Right renal pelvis (tissue), 4 donors: ENCODE data around the gene CDC42EP2. TPM values are rescaled to one million over a fixed set of nuclear protein-coding genes. Genes with fewer than 3 reads are reported as not detected.

Experiments used
- DNase-seq, 4 donors: peaks; one replicate each; pipeline ENCODE4 v3.0.0-alpha.2; 2013; ENCODE audit warnings: low read depth in 4 of 4, low spot score in 3 of 4, missing footprints in 1 of 4
- polyA plus RNA-seq, 4 donors: library from polyadenylated mRNA; unstranded; fragments of 120-200 nt; gene quantifications; one replicate each; pipeline ENCODE4 v1.2.1, GENCODE V29; 2013; ENCODE audit not compliant: insufficient read length in 4 of 4

The CDC42EP2 gene
- polyA plus RNA-seq, 4 donors, result 8.7 to 12.7 (median 10.7) TPM

GRCh38 chr11:65355013-65355775 lies 40.5 kb downstream of the CDC42EP2 start:
- no peak for DNase-seq

GRCh38 chr11:65355776-65356393 lies 41.2 kb downstream of the CDC42EP2 start:
- DNase-seq, result no peak

GRCh38 chr11:65356394-65356972 lies 41.8 kb downstream of the CDC42EP2 start:
- DNase-seq, result no peak

- no peak for DNase-seq
These were observed 43.2 kb downstream of the CDC42EP2 start for GRCh38 chr11:65357856-65358356.

- no peak for DNase-seq
These were observed 47.8 kb downstream of the CDC42EP2 start for GRCh38 chr11:65362320-65362931.

GRCh38 chr11:65362966-65363365 lies 48.3 kb downstream of the CDC42EP2 start:
- no peak for DNase-seq

- DNase-seq, result no peak
These were observed 49.1 kb downstream of the CDC42EP2 start for GRCh38 chr11:65363770-65364169.

GRCh38 chr11:65366340-65366773 lies 51.7 kb downstream of the CDC42EP2 start:
- no peak for DNase-seq

GRCh38 chr11:65370659-65371049 lies 56.0 kb downstream of the CDC42EP2 start:
- DNase-seq, result no peak

Other genes starting within 250 kb of the CDC42EP2 start
- 10 to 100 TPM; 15.6 to 21.7 (median 18.7) TPM for gene CDCA5, start 230.8 kb upstream of the CDC42EP2 start, polyA plus RNA-seq
- 10 to 100 TPM; 31.8 to 38.9 (median 32.7) TPM for gene ZFPL1, start 230.6 kb upstream of the CDC42EP2 start, polyA plus RNA-seq
- 100 to 1,000 TPM in 1 of 4 donors, 10 to 100 TPM in 3; 90.9 to 148 (median 99.2) TPM for gene VPS51, start 218.7 kb upstream of the CDC42EP2 start, polyA plus RNA-seq
- 10 to 100 TPM; 77.6 to 95.7 (median 87.9) TPM for gene TM7SF2, start 203.0 kb upstream of the CDC42EP2 start, polyA plus RNA-seq
- 10 to 100 TPM in 1 of 4 donors, 1 to 10 TPM in 3; 6.5 to 11.4 (median 6.9) TPM for gene ZNHIT2, start 197.2 kb upstream of the CDC42EP2 start, polyA plus RNA-seq
- gene FAU, start 192.7 kb upstream of the CDC42EP2 start, polyA plus RNA-seq, result 100 to 1,000 TPM; 558 to 873 (median 611) TPM
- 10 to 100 TPM; 61.8 to 66.5 (median 64.0) TPM for gene MRPL49, start 192.5 kb upstream of the CDC42EP2 start, polyA plus RNA-seq
- gene SYVN1, start 180.3 kb upstream of the CDC42EP2 start, polyA plus RNA-seq, result 10 to 100 TPM; 47.0 to 54.9 (median 51.0) TPM
- gene SPDYC, start 144.6 kb upstream of the CDC42EP2 start, polyA plus RNA-seq, result under 1 TPM in 2 of 4 donors, not detected in 2; 0.15 to 0.17 TPM
- 100 to 1,000 TPM in 2 of 4 donors, 10 to 100 TPM in 2; 84.3 to 109 (median 97.7) TPM for gene CAPN1, start 132.9 kb upstream of the CDC42EP2 start, polyA plus RNA-seq
- gene POLA2, start 52.9 kb upstream of the CDC42EP2 start, polyA plus RNA-seq, result 10 to 100 TPM; 24.4 to 26.8 (median 26.0) TPM
- gene DPF2, start 19.0 kb downstream of the CDC42EP2 start, polyA plus RNA-seq, result 10 to 100 TPM; 82.7 to 93.3 (median 90.7) TPM
- gene TIGD3, start 39.9 kb downstream of the CDC42EP2 start, polyA plus RNA-seq, result under 1 TPM; 0.63 to 0.80 (median 0.69) TPM
- 1 to 10 TPM; 5.4 to 7.2 (median 6.0) TPM for gene SLC25A45, start 67.8 kb downstream of the CDC42EP2 start, polyA plus RNA-seq
- 10 to 100 TPM; 17.4 to 25.0 (median 18.7) TPM for gene FRMD8, start 71.8 kb downstream of the CDC42EP2 start, polyA plus RNA-seq
- 100 to 1,000 TPM; 141 to 286 (median 189) TPM for gene NEAT1, start 107.9 kb downstream of the CDC42EP2 start, polyA plus RNA-seq
- gene MALAT1, start 184.2 kb downstream of the CDC42EP2 start, polyA plus RNA-seq, result 100 to 1,000 TPM; 386 to 707 (median 624) TPM
- gene SCYL1, start 210.2 kb downstream of the CDC42EP2 start, polyA plus RNA-seq, result 10 to 100 TPM; 59.9 to 79.9 (median 65.2) TPM
- 100 to 1,000 TPM in 3 of 4 donors, 10 to 100 TPM in 1; 96.6 to 137 (median 122) TPM for gene LTBP3, start 243.5 kb downstream of the CDC42EP2 start, polyA plus RNA-seq